HUDEP-2 (cell line): Measurements from ENCODE around the gene CDH3.

Source experiments
- DNase-seq, 76 experiments: peaks; one replicate each; lab custom pipeline; 2025; ENCODE audit not compliant: unreplicated experiment in 76 of 76; lab: John Stamatoyannopoulos, UW

Gene CDH3

GRCh38 chr16:68644715-68645493 lies at the start of gene CDH3:
Gene CDH3 (plus strand): TSS chr16:68645310. CDS start chr16:68645380, 70 bp downstream.
- peak in 12 of 76 experiments; percentile 3 to 21 (median 9) for DNase-seq

GRCh38 chr16:68596266-68596665 lies 48.8 kb upstream of the CDH3 start:
- DNase-seq = no peak

- no peak for DNase-seq
Observed at GRCh38 chr16:68599586-68599985, 45.5 kb upstream of the CDH3 start.

GRCh38 chr16:68605746-68606145 lies 39.4 kb upstream of the CDH3 start:
- no peak for DNase-seq

GRCh38 chr16:68607443-68607842 lies 37.7 kb upstream of the CDH3 start:
- DNase-seq = peak in 1 of 76 experiments; percentile 2

GRCh38 chr16:68608330-68608729 lies 36.8 kb upstream of the CDH3 start:
- no peak for DNase-seq

- DNase-seq = no peak
Observed at GRCh38 chr16:68612996-68613395, 32.1 kb upstream of the CDH3 start.

- DNase-seq = no peak
Observed at GRCh38 chr16:68617734-68618133, 27.4 kb upstream of the CDH3 start.

- no peak for DNase-seq
Observed at GRCh38 chr16:68626557-68626956, 18.6 kb upstream of the CDH3 start.

GRCh38 chr16:68627951-68628425 lies 17.1 kb upstream of the CDH3 start:
- DNase-seq = no peak

- no peak for DNase-seq
Observed at GRCh38 chr16:68629351-68629910, 15.7 kb upstream of the CDH3 start.

GRCh38 chr16:68636064-68636560 lies 9.0 kb upstream of the CDH3 start:
- no peak for DNase-seq

GRCh38 chr16:68636818-68637217 lies 8.3 kb upstream of the CDH3 start:
- DNase-seq = no peak

GRCh38 chr16:68640972-68641371 lies 4.1 kb upstream of the CDH3 start:
- DNase-seq = no peak

- DNase-seq = no peak
Observed at GRCh38 chr16:68642047-68642435, 3.1 kb upstream of the CDH3 start.

- DNase-seq = no peak
Observed at GRCh38 chr16:68642436-68643101, 2.5 kb upstream of the CDH3 start.

- DNase-seq = no peak
Observed at GRCh38 chr16:68643227-68643626, 1.9 kb upstream of the CDH3 start.

- DNase-seq = no peak
Observed at GRCh38 chr16:68643847-68644246, 1.3 kb upstream of the CDH3 start.

GRCh38 chr16:68644296-68644695 lies 814 bp upstream of the CDH3 start:
- no peak for DNase-seq

- peak in 1 of 76 experiments; percentile 4 for DNase-seq
Observed at GRCh38 chr16:68645494-68646388, 631 bp downstream of the CDH3 start.
